ENCODE measurements around the gene CHST11.

The CHST11 gene

DNA sequence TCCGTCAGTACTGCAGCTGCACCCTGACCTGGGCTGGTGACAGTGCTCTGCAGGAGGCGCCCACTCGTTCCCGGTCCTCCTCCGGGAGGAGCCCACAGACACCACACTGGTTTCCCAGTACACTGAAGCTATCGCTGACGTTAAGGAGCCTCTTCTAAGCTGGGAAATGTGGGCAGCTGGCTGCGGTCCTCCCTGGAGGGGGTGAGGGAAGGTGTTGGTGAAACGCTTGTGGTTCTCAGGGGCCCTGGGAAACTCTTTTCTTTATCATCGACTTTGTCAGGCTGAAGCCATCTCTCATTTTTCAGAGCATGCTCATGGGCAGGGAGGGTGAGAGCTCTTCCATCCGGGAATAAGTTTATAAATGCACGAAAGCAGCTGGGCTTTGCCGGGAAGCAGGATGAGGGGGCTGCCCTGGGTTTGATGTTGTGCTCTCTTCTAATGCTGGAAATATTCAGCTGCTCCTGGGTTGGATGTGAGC, 176.0 kb downstream of the CHST11 start:
- no peak for TF ChIP-seq CTCF (IDR thresholded peaks at IDR 0.05)

- no peak for TF ChIP-seq CTCF (IDR thresholded peaks at IDR 0.05)
These were observed 177.3 kb downstream of the CHST11 start for GRCh38 chr12:104634044-104634443.

- TF ChIP-seq CTCF (IDR thresholded peaks at IDR 0.05): no peak
These were observed 178.1 kb downstream of the CHST11 start for GRCh38 chr12:104634852-104635251.

- TF ChIP-seq CTCF (IDR thresholded peaks at IDR 0.05): no peak
These were observed 179.0 kb downstream of the CHST11 start for GRCh38 chr12:104635607-104636343.

GRCh38 chr12:104636496-104636895, 179.7 kb downstream of the CHST11 start:
- TF ChIP-seq CTCF (IDR thresholded peaks at IDR 0.05): no peak

DNA sequence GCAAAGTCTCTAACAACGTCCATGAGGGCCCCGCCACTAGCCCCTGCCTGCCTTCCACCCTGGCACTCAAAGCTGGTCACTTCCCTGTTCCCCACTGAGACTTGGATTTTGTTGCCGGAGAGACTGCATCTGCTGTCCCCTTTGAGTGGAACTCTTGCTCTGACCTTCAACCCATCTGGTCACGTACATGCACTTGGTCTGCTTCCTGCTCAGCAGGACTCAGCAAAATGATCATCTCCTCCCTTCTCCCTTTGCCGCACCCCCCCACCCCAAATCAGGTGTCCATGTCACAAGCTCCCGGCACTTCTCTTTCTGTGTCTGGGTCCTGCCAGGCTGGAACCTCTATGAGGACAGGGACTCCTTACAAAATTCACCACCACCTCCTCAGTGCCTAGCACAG, 180.9 kb downstream of the CHST11 start:
- TF ChIP-seq CTCF (IDR thresholded peaks at IDR 0.05): no peak

- TF ChIP-seq CTCF (IDR thresholded peaks at IDR 0.05): no peak
These were observed 181.6 kb downstream of the CHST11 start for GRCh38 chr12:104638218-104638850.
